ENCODE results near the gene MBNL2. TPM values are rescaled to one million over a fixed set of nuclear protein-coding genes. Genes with fewer than 3 reads are reported as not detected.

MBNL2 gene
- total and polyA plus RNA-seq, 2 of the 13 experiments (the other 11 are each of a cell fraction or from before 2014, with no cell fraction given) = 30.8 to 59.0 TPM

DNA sequence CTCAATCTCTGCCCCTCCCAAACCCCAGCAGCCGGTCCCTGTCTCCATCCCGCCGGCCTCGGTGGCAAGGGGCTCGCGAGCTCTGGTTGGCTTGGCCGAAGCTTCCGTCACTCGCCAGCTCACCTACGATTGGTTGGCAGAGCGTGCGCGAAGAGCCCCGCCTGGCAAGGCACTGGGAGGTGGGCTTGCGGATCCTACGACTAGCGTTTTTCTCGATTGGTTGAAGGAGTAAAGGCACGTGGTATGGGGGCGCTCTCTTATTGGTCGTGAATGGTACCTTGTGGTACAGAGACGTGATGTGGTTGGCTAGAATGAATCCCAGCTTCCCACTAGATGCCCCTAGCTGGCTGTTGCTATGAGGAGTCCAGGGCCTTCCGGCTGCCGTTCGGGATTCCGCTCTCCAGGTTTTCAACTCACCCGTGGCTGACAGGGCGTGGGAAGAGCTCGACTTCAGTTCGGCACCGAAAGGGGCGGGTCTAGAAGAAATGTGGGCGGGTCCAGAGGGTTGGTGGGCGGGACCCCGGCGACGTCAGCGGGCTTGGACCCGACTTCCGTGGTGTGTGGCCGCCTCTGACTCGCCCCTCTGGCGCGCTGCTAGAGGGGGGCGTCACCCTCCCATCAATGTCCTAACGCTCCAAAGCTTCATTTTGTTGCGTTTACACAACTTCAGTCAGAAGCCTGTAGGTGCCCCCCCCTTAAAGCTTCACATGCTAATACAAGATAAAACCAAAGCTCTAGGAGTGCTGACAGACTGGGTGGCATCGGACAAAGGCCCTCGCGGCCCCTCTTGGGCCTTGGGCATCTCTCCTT, 211.0 kb downstream of the MBNL2 start (continued):
- 0 out of 2 replicates have a peak, but pooled peaks have one; percentile 62 for TF ChIP-seq DNMT3B (CRISPR knock-in tag; conservative IDR thresholded peaks at IDR 0.05)
- TF ChIP-seq NFIB (CRISPR knock-in tag; IDR thresholded peaks at IDR 0.05; ENCODE audit: borderline replicate concordance) = no peak
- TF ChIP-seq SNAPC2 (CRISPR knock-in tag; IDR thresholded peaks at IDR 0.05) = no peak
- TF ChIP-seq, protein P1, sequence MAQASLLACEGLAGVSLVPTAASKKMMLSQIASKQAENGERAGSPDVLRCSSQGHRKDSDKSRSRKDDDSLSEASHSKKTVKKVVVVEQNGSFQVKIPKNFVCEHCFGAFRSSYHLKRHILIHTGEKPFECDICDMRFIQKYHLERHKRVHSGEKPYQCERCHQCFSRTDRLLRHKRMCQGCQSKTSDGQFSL (CRISPR knock-in tag; IDR thresholded peaks at IDR 0.05) = peak; percentile 68; the same call in 1 of the 2 replicates
- TF ChIP-seq ASH2L (IDR thresholded peaks at IDR 0.05; ENCODE audit: insufficient read length, low read depth, low read length) = peak; percentile 78
- TF ChIP-seq SETDB1 (CRISPR knock-in tag; IDR thresholded peaks at IDR 0.05; ENCODE audit: borderline replicate concordance) = no peak
- TF ChIP-seq ZNF460 (CRISPR knock-in tag; IDR thresholded peaks at IDR 0.05; ENCODE audit: borderline replicate concordance) = no peak; the same call in 1 of the 2 replicates
- no peak for TF ChIP-seq ZNF143 (CRISPR knock-in tag; IDR thresholded peaks at IDR 0.05)
- no peak for TF ChIP-seq MLLT10 (CRISPR knock-in tag; IDR thresholded peaks at IDR 0.05)
- no peak; the same call in 1 of the 2 replicates for TF ChIP-seq ZNF354B (CRISPR knock-in tag; IDR thresholded peaks at IDR 0.05)
- TF ChIP-seq ZFP62 (CRISPR knock-in tag; IDR thresholded peaks at IDR 0.05) = no peak
- TF ChIP-seq, protein P2, sequence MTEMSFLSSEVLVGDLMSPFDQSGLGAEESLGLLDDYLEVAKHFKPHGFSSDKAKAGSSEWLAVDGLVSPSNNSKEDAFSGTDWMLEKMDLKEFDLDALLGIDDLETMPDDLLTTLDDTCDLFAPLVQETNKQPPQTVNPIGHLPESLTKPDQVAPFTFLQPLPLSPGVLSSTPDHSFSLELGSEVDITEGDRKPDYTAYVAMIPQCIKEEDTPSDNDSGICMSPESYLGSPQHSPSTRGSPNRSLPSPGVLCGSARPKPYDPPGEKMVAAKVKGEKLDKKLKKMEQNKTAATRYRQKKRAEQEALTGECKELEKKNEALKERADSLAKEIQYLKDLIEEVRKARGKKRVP (CRISPR knock-in tag; IDR thresholded peaks at IDR 0.05) = 0 out of 4 replicates have a peak, but pooled peaks of 1 of the 2 experiments have one; percentile 25
- TF ChIP-seq KAT2B (IDR thresholded peaks at IDR 0.05; ENCODE audit: borderline replicate concordance, low read depth, low read length) = no peak
- TF ChIP-seq, protein P3, sequence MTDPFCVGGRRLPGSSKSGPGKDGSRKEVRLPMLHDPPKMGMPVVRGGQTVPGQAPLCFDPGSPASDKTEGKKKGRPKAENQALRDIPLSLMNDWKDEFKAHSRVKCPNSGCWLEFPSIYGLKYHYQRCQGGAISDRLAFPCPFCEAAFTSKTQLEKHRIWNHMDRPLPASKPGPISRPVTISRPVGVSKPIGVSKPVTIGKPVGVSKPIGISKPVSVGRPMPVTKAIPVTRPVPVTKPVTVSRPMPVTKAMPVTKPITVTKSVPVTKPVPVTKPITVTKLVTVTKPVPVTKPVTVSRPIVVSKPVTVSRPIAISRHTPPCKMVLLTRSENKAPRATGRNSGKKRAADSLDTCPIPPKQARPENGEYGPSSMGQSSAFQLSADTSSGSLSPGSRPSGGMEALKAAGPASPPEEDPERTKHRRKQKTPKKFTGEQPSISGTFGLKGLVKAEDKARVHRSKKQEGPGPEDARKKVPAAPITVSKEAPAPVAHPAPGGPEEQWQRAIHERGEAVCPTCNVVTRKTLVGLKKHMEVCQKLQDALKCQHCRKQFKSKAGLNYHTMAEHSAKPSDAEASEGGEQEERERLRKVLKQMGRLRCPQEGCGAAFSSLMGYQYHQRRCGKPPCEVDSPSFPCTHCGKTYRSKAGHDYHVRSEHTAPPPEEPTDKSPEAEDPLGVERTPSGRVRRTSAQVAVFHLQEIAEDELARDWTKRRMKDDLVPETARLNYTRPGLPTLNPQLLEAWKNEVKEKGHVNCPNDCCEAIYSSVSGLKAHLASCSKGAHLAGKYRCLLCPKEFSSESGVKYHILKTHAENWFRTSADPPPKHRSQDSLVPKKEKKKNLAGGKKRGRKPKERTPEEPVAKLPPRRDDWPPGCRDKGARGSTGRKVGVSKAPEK (CRISPR knock-in tag; IDR thresholded peaks at IDR 0.05; ENCODE audit: borderline replicate concordance) = no peak
- TF ChIP-seq SMYD3 (CRISPR knock-in tag; IDR thresholded peaks at IDR 0.05) = 0 out of 2 replicates have a peak, but pooled peaks have one; percentile 35
- 0 out of 2 replicates have a peak, but pooled peaks have one; percentile 1 for TF ChIP-seq SIN3A (IDR thresholded peaks at IDR 0.05; ENCODE audit: borderline replicate concordance, low read depth, low read length)
- TF ChIP-seq HMG20B (CRISPR knock-in tag; conservative IDR thresholded peaks at IDR 0.05) = peak; percentile 85
- TF ChIP-seq, protein P4, sequence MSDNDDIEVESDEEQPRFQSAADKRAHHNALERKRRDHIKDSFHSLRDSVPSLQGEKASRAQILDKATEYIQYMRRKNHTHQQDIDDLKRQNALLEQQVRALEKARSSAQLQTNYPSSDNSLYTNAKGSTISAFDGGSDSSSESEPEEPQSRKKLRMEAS (IDR thresholded peaks at IDR 0.05) = peak; percentile 47; the same call in 1 of the 2 replicates
- TF ChIP-seq ZNF564 (CRISPR knock-in tag; IDR thresholded peaks at IDR 0.05) = no peak
- TF ChIP-seq NFKB2 (CRISPR knock-in tag; IDR thresholded peaks at IDR 0.05; ENCODE audit: borderline replicate concordance) = 0 out of 2 replicates have a peak, but pooled peaks have one; percentile 22
- TF ChIP-seq MEF2D (CRISPR knock-in tag; IDR thresholded peaks at IDR 0.05) = peak; percentile 23
- no peak for TF ChIP-seq FOXA3 (CRISPR knock-in tag; IDR thresholded peaks at IDR 0.05)
- no peak for TF ChIP-seq PAX8 (CRISPR knock-in tag; IDR thresholded peaks at IDR 0.05; ENCODE audit: borderline replicate concordance)
